GM04503 (cell line): ENCODE results near the gene DYDC2.
"Not testable (repeated sequence)": the region's sequence is repeated elsewhere in the genome, so short reads cannot be mapped to it uniquely, and the experiment has no call there.

ENCODE experiments used
- DNase-seq: peaks from one replicate; pipeline ENCODE4 v3.0.0-alpha.2; 2012; ENCODE audit warnings: low read depth

Gene DYDC2

DNA sequence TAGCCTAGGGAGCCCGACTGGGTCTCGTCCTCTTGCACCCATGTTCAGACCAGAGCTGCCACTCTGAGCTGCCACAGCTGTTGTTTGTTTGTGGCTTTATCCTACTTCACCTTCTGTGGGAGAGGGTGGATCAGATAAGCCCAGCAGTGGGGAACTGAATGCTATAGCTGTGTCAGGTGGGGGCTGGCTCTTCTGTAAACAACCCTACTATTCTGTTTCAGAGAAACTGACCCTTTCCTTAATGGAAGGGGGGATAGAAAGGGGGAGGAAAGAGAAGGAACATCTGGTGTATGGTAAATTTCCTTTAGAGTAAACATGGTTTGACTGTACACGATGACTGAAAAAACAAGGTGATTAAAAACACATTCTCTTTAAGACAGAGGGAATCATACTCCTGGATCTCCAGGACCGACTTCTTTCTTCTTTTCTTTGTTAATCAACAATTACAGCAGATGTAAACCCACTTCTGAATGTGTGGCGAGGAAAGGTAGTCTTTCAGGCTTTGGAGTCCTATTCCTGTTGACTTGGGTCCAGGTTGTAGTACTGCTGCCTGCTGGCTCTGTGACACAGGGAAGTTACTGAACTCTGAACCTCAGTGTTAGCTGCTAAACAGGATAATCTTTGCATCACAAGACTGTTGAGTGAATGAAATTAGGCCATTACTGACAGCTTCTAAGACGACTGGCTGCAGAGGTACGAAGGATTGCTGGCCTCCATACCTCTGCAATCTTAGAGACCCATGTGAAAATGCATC lies 57.7 kb downstream of the DYDC2 start:
- DNase-seq = no peak

- no peak for DNase-seq
These were observed 59.3 kb downstream of the DYDC2 start for GRCh38 chr10:80415734-80416478.

- no peak for DNase-seq
These were observed 60.0 kb downstream of the DYDC2 start for GRCh38 chr10:80416479-80417098.

- not testable (repeated sequence) for DNase-seq
These were observed 60.7 kb downstream of the DYDC2 start for GRCh38 chr10:80417256-80417655.
